Measurements from ENCODE around the gene ATP6V1G1.

- TF ChIP-seq CTCF (IDR thresholded peaks at IDR 0.05): no peak
- TF ChIP-seq POLR2A (IDR thresholded peaks at IDR 0.05): no peak
These were observed 40.0 kb downstream of the ATP6V1G1 start for GRCh38 chr9:114627553-114627952.

Measured in lower leg skin (tissue), 3 donors.